IPS-18a (cell line): ENCODE results near the gene FGF14.

ENCODE experiments used
- H3K27ac ChIP-seq: one replicate; pipeline ENCODE4 v1.5.1; 2013; ENCODE audit warnings: low read length
- H3K27me3 ChIP-seq: one replicate; pipeline ENCODE4 v1.6.1; 2013; ENCODE audit warnings: mild to moderate bottlenecking, low read length; ENCODE audit not compliant: control insufficient read depth, insufficient read depth
- H3K36me3 ChIP-seq: one replicate; pipeline ENCODE4 v1.6.1; 2013; ENCODE audit warnings: low read depth, low read length; ENCODE audit not compliant: control insufficient read depth
- H3K4me1 ChIP-seq: one replicate; pipeline ENCODE4 v1.6.1; 2013; ENCODE audit warnings: low read depth, low read length; ENCODE audit not compliant: control insufficient read depth
- H3K4me3 ChIP-seq: one replicate; pipeline ENCODE4 v1.5.1; 2013; ENCODE audit warnings: low read length
- H3K9ac ChIP-seq: one replicate; pipeline ENCODE4 v1.6.1; 2013; ENCODE audit warnings: mild to moderate bottlenecking, low read length, moderate library complexity
- H3K9me3 ChIP-seq: one replicate; pipeline ENCODE4 v1.6.1; 2013; ENCODE audit warnings: low read depth, low read length; ENCODE audit not compliant: control insufficient read depth

FGF14 gene

GRCh38 chr13:101939370-101939769 is 462.5 kb downstream of the FGF14 start:
- no peaks in the 10 kb centered on the region for H3K27me3 ChIP-seq

GRCh38 chr13:101935828-101936227 is 466.0 kb downstream of the FGF14 start:
- Histone ChIP-seq H3K36me3 (no peaks in the 10 kb centered on the region), H3K4me3 (no peak overlapping the region), H3K9ac (no peak overlapping the region), H3K9me3 (no peaks in the 10 kb centered on the region), H3K27ac (no peak overlapping the region), H3K4me1 (no peaks in the 10 kb centered on the region), H3K27me3 (no peaks in the 10 kb centered on the region)

More at GRCh38 chr13:101939370-101939769, 462.5 kb downstream of the FGF14 start:
- Histone ChIP-seq H3K4me1 (no peaks in the 10 kb centered on the region), H3K4me3 (no peak overlapping the region), H3K27ac (no peak overlapping the region), H3K9ac (no peak overlapping the region), H3K36me3 (no peaks in the 10 kb centered on the region), H3K9me3 (no peaks in the 10 kb centered on the region)

- Histone ChIP-seq H3K36me3 (no peaks in the 10 kb centered on the region), H3K4me1 (no peaks in the 10 kb centered on the region), H3K27ac (no peak overlapping the region), H3K9ac (no peak overlapping the region), H3K9me3 (no peaks in the 10 kb centered on the region), H3K4me3 (no peak overlapping the region), H3K27me3 (no peaks in the 10 kb centered on the region)
These were observed 470.7 kb downstream of the FGF14 start for GRCh38 chr13:101931186-101931585.

GRCh38 chr13:101930331-101930730 is 471.5 kb downstream of the FGF14 start:
- H3K4me3 ChIP-seq: no peak overlapping the region
- H3K9me3 ChIP-seq: no peaks in the 10 kb centered on the region
- no peaks in the 10 kb centered on the region for H3K36me3 ChIP-seq
- H3K4me1 ChIP-seq: no peaks in the 10 kb centered on the region
- H3K27me3 ChIP-seq: no peaks in the 10 kb centered on the region
- H3K9ac ChIP-seq: no peak overlapping the region
- H3K27ac ChIP-seq: no peak overlapping the region

- H3K9me3 ChIP-seq: no peaks in the 10 kb centered on the region
- no peaks in the 10 kb centered on the region for H3K36me3 ChIP-seq
- no peak overlapping the region for H3K9ac ChIP-seq
- H3K27ac ChIP-seq: no peak overlapping the region
- H3K4me3 ChIP-seq: no peak overlapping the region
- H3K4me1 ChIP-seq: peaks cover 6% of the 10 kb centered on the region
- H3K27me3 ChIP-seq: peaks cover 12% of the 10 kb centered on the region
These were observed 476.1 kb downstream of the FGF14 start for GRCh38 chr13:101925731-101926130.

- Histone ChIP-seq H3K4me3 (peak overlapping the region; percentile 55), H3K27ac (no peak overlapping the region), H3K27me3 (peaks cover 73% of the 10 kb centered on the region), H3K4me1 (peaks cover 23% of the 10 kb centered on the region), H3K9ac (no peak overlapping the region), H3K36me3 (no peaks in the 10 kb centered on the region), H3K9me3 (no peaks in the 10 kb centered on the region)
These were observed 482.2 kb downstream of the FGF14 start for GRCh38 chr13:101919541-101920181.

- no peak overlapping the region for H3K9ac ChIP-seq
- H3K4me3 ChIP-seq: peak overlapping the region; percentile 47
These were observed 483.8 kb downstream of the FGF14 start for GRCh38 chr13:101917833-101918661.

GRCh38 chr13:101917475-101917810 is 484.4 kb downstream of the FGF14 start:
- peak overlapping the region; percentile 47 for H3K4me3 ChIP-seq
- H3K27me3 ChIP-seq: peaks cover 81% of the 10 kb centered on the region
- no peak overlapping the region for H3K27ac ChIP-seq
- H3K36me3 ChIP-seq: no peaks in the 10 kb centered on the region
- H3K4me1 ChIP-seq: peaks cover 23% of the 10 kb centered on the region
- H3K9ac ChIP-seq: no peak overlapping the region
- no peaks in the 10 kb centered on the region for H3K9me3 ChIP-seq

More at GRCh38 chr13:101917833-101918661, 483.8 kb downstream of the FGF14 start:
- H3K9me3 ChIP-seq: no peaks in the 10 kb centered on the region
- H3K27me3 ChIP-seq: peaks cover 81% of the 10 kb centered on the region
- no peak overlapping the region for H3K27ac ChIP-seq
- H3K4me1 ChIP-seq: peaks cover 23% of the 10 kb centered on the region
- no peaks in the 10 kb centered on the region for H3K36me3 ChIP-seq

- no peak overlapping the region for H3K9ac ChIP-seq
- H3K27ac ChIP-seq: no peak overlapping the region
- H3K9me3 ChIP-seq: no peaks in the 10 kb centered on the region
- peaks cover 81% of the 10 kb centered on the region for H3K27me3 ChIP-seq
- no peaks in the 10 kb centered on the region for H3K36me3 ChIP-seq
- H3K4me1 ChIP-seq: peaks cover 18% of the 10 kb centered on the region
- peak overlapping the region; percentile 55 for H3K4me3 ChIP-seq
These were observed 484.9 kb downstream of the FGF14 start for GRCh38 chr13:101916775-101917474.

- Histone ChIP-seq H3K27ac (no peak overlapping the region), H3K9ac (no peak overlapping the region), H3K4me1 (peaks cover 16% of the 10 kb centered on the region), H3K9me3 (no peaks in the 10 kb centered on the region), H3K36me3 (no peaks in the 10 kb centered on the region), H3K4me3 (peak overlapping the region; percentile 55), H3K27me3 (peaks cover 74% of the 10 kb centered on the region)
These were observed 485.6 kb downstream of the FGF14 start for GRCh38 chr13:101916108-101916774.

GRCh38 chr13:101915755-101916107 is 486.1 kb downstream of the FGF14 start:
- peaks cover 69% of the 10 kb centered on the region for H3K27me3 ChIP-seq
- no peaks in the 10 kb centered on the region for H3K36me3 ChIP-seq
- peaks cover 16% of the 10 kb centered on the region for H3K4me1 ChIP-seq
- no peak overlapping the region for H3K9ac ChIP-seq
- H3K9me3 ChIP-seq: no peaks in the 10 kb centered on the region
- H3K4me3 ChIP-seq: peak overlapping the region; percentile 55
- H3K27ac ChIP-seq: no peak overlapping the region
